B cell (primary cell): ENCODE results near the gene SCYL2. TPM values are rescaled to one million over a fixed set of nuclear protein-coding genes. Genes with fewer than 3 reads are reported as not detected.

ENCODE experiments used
- ATAC-seq: fragments of 200-7000 bp; cut with Tn5 transposase; one replicate; pipeline ENCODE4 v1.10.0; 2021; ENCODE audit warnings: low read depth, mild to moderate bottlenecking, moderate number of reproducible peaks, moderate library complexity
- CTCF ChIA-PET: fragments of 350-600 bp; sonication (Branson Sonifier 250); formaldehyde crosslinking; loops from one replicate; lab custom pipeline; 2021; ENCODE audit warnings: antibody characterized with exemption, inconsistent platforms; lab: Charles Lee
- POLR2A ChIA-PET: fragments of 350-600 bp; sonication (Branson Sonifier 250); formaldehyde crosslinking; loops from one replicate; lab custom pipeline; 2021; ENCODE audit warnings: antibody characterized with exemption; lab: Charles Lee
- DNase-seq: peaks from one replicate; pipeline ENCODE4 v3.0.0; 2013
- H2AFZ ChIP-seq: 2 replicates; pipeline ENCODE4 v1.6.1; 2012; ENCODE audit warnings: mild to moderate bottlenecking, low read depth, low read length; ENCODE audit not compliant: insufficient read depth, poor library complexity, severe bottlenecking
- H3K27ac ChIP-seq, 2 donors: 1 replicate in 1 of 2; 2 replicates in 1 of 2; pipeline ENCODE4 v1.5.1; 2012 to 2013; ENCODE audit warnings: low read length in 2 of 2, mild to moderate bottlenecking in 2 of 2, moderate library complexity in 1 of 2
- H3K27me3 ChIP-seq, 4 experiments: fragments of 200-600 bp in 1 of 4; sonication (generic) in 1 of 4; replicated peaks in 1 of 4; 1 replicate in 2 of 4; 2 replicates in 2 of 4; pipeline versions ENCODE4 v1.6.1 to v1.7.0; 2013 to 2016; ENCODE audit warnings: low read length in 3 of 4, mild to moderate bottlenecking in 2 of 4, mixed read lengths in 1 of 4, moderate library complexity in 1 of 4; ENCODE audit not compliant: insufficient read depth in 4 of 4, control insufficient read depth in 3 of 4; ENCODE audit errors: control extremely low read depth in 1 of 4
- H3K36me3 ChIP-seq, 2 experiments: replicated peaks in 1 of 2; 1 replicate in 1 of 2; 2 replicates in 1 of 2; pipeline versions ENCODE4 v1.6.1 to v1.7.1; 2013; ENCODE audit warnings: low read length in 1 of 2; ENCODE audit not compliant: insufficient read depth in 2 of 2, control insufficient read depth in 1 of 2; ENCODE audit errors: control extremely low read depth in 1 of 2, extremely low read depth in 1 of 2
- H3K4me1 ChIP-seq, 2 donors: fragments of 200-600 bp in 1 of 2; sonication (generic) in 1 of 2; 1 replicate in 1 of 2; 2 replicates in 1 of 2; pipeline versions ENCODE4 v1.5.1 to v1.6.1; 2013 to 2017; ENCODE audit warnings: low read length in 2 of 2; ENCODE audit not compliant: control insufficient read depth in 2 of 2, insufficient read depth in 2 of 2
- H3K4me2 ChIP-seq: replicated peaks from 2 replicates; pipeline ENCODE3; 2012; ENCODE audit warnings: mild to moderate bottlenecking, low read depth, low read length; ENCODE audit not compliant: poor library complexity, severe bottlenecking
- H3K4me3 ChIP-seq, 5 experiments: fragments of 200-600 bp in 1 of 5; sonication (generic) in 1 of 5; 1 replicate in 3 of 5; 2 replicates in 2 of 5; pipeline versions ENCODE4 v1.5.1 to v1.7.0; 2011 to 2016; ENCODE audit warnings: low read length in 4 of 5, mild to moderate bottlenecking in 4 of 5, low read depth in 2 of 5, control low read depth in 1 of 5, moderate library complexity in 1 of 5; ENCODE audit not compliant: insufficient read depth in 1 of 5; ENCODE audit errors: control extremely low read depth in 1 of 5, extremely low read depth in 1 of 5
- H3K79me2 ChIP-seq: fragments of 200-600 bp; sonication (generic); one replicate; pipeline ENCODE4 v1.6.0; 2016; ENCODE audit warnings: low read length; ENCODE audit not compliant: control insufficient read depth, insufficient read depth
- H3K9ac ChIP-seq: fragments of 200-600 bp; sonication (generic); 2 replicates; pipeline ENCODE4 v1.6.1; 2017; ENCODE audit warnings: mild to moderate bottlenecking, low read length, moderate library complexity
- H3K9me3 ChIP-seq, 3 donors: one replicate each; pipeline versions ENCODE4 v1.6.1 to v1.7.1; 2013; ENCODE audit warnings: low read length in 2 of 3; ENCODE audit not compliant: control insufficient read depth in 2 of 3, insufficient read depth in 1 of 3; ENCODE audit errors: control extremely low read depth in 1 of 3
- H4K20me1 ChIP-seq: 2 replicates; pipeline ENCODE4 v1.6.0; 2012; ENCODE audit warnings: mild to moderate bottlenecking, low read length; ENCODE audit not compliant: insufficient read depth, control insufficient read depth, poor library complexity, severe bottlenecking
- H3K27ac Mint-ChIP-seq: one replicate; pipeline ENCODE4 v1.8.0; 2021; ENCODE audit warnings: mixed read lengths
- H3K27me3 Mint-ChIP-seq: one replicate; pipeline ENCODE4 v1.8.0; 2021; ENCODE audit warnings: mixed read lengths
- H3K4me1 Mint-ChIP-seq: one replicate; pipeline ENCODE4 v1.8.0; 2021; ENCODE audit warnings: mixed read lengths
- H3K4me3 Mint-ChIP-seq: one replicate; pipeline ENCODE4 v1.8.0; 2021; ENCODE audit warnings: mixed read lengths
- H3K9me3 Mint-ChIP-seq: one replicate; pipeline ENCODE4 v1.8.0; 2022; ENCODE audit warnings: mixed read lengths; ENCODE audit not compliant: insufficient read depth
- EZH2 ChIP-seq: IDR thresholded peaks from 2 replicates; pipeline ENCODE4 v1.6.1; 2012; ENCODE audit warnings: borderline replicate concordance, low read depth, mild to moderate bottlenecking, moderate library complexity, low read length; ENCODE audit not compliant: insufficient read depth, poor library complexity, severe bottlenecking
- WGBS: methylation state at CpG from one replicate; pipeline ENCODE4 v1.1.5; 2013; ENCODE audit warnings: missing lambda C conversion rate; ENCODE audit not compliant: insufficient coverage; 5-methylcytosine and 5-hydroxymethylcytosine counted together
- intact Hi-C: fragments of 100-400 bp; cut with micrococcal nuclease; formaldehyde crosslinking; loops from one replicate; pipeline ENCODE4 v1.10.0; 2022
- polyA plus RNA-seq: library from polyadenylated mRNA; depleted of rRNA; stranded (reverse); fragments of >200 nt; gene quantifications from 2 replicates; pipeline ENCODE4 v1.2.3, GENCODE V29; 2012
- total RNA-seq, 2 donors: library from RNA; stranded (reverse); fragments of 120-200 nt in 1 of 2; gene quantifications; 1 replicate in 1 of 2; 2 replicates in 1 of 2; pipeline versions ENCODE4 v1.2.3 to v1.2.4, GENCODE V29; 2013 to 2022
- TF ChIP-seq, protein P1 (sequence below): fragments of 200-600 bp; IDR thresholded peaks from one replicate; pipeline ENCODE4 v1.8.0; 2022; ENCODE audit warnings: antibody characterized with exemption, mild to moderate bottlenecking

Gene SCYL2
- total and polyA plus RNA-seq, 2 donors (not counting 1 experiment from before 2014, with no cell fraction given) = 8.8 to 38.4 TPM

DNA sequence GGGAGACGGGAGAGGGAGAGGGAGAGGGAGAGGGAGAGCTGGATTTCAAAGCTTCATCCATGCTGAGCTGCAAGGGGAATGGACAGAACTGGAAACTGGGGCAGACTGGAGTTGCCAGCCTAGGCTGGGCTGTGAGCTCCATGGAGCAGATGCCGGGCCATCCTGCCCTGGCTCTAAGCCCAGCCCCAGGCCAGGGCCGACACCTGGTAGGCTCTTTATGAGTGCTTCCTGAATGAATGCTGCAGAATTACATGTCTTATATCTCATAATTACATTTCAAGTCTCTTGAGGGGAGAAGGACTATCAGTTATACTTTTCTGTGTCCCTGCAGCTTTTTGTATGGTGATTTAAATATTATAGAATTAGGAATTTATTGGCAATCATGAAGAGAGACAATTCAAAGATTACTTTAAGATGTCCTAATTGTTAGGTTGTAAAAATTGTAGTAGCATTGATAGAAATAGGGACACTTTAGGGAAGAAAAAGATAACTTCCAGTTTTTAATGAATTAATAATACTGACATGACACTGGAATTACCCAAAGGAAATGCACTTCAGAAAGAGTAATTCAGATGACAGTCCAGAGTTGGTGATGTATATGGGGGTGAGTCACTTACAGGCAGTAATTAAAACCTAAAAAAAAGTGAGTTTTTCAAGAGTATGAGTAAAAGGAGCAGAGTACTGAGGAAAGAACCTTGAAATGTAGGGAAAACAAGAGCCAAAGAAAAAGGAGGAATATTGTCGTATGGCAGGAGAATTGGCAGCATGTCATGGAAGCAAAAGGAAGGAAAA lies 29.0 kb downstream of the SCYL2 start:
- Histone ChIP-seq H3K27ac (no peak overlapping the region), H3K4me3 (no peak overlapping the region), H4K20me1 (no peaks in the 10 kb centered on the region), H3K36me3 (peaks cover 5 to 34% of the 10 kb centered on the region in 2 experiments), H3K4me2 (no peak overlapping the region), H3K9me3 (no peaks in the 10 kb centered on the region), H3K4me1 (no peaks in the 10 kb centered on the region), H3K27me3 (no peaks in the 10 kb centered on the region), H2AFZ (no peak overlapping the region), H3K9ac (no peak overlapping the region), H3K79me2 (no peaks in the 10 kb centered on the region)
- Mint-ChIP-seq H3K27ac (no peak overlapping the region), H3K27me3 (no peaks in the 10 kb centered on the region), H3K4me1 (no peaks in the 10 kb centered on the region), H3K9me3 (no peaks in the 10 kb centered on the region), H3K4me3 (no peak overlapping the region)
- intact Hi-C loops = no loop called here
- POLR2A ChIA-PET = no interaction called here
- ATAC-seq (no peak), DNase-seq (no peak)
- WGBS = 100% methylated on average over 1 of the region's 4 CpGs
- TF ChIP-seq, protein P1, sequence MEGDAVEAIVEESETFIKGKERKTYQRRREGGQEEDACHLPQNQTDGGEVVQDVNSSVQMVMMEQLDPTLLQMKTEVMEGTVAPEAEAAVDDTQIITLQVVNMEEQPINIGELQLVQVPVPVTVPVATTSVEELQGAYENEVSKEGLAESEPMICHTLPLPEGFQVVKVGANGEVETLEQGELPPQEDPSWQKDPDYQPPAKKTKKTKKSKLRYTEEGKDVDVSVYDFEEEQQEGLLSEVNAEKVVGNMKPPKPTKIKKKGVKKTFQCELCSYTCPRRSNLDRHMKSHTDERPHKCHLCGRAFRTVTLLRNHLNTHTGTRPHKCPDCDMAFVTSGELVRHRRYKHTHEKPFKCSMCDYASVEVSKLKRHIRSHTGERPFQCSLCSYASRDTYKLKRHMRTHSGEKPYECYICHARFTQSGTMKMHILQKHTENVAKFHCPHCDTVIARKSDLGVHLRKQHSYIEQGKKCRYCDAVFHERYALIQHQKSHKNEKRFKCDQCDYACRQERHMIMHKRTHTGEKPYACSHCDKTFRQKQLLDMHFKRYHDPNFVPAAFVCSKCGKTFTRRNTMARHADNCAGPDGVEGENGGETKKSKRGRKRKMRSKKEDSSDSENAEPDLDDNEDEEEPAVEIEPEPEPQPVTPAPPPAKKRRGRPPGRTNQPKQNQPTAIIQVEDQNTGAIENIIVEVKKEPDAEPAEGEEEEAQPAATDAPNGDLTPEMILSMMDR = no peak
- no peak for TF ChIP-seq EZH2
- CTCF ChIA-PET = no interaction called here

DNA sequence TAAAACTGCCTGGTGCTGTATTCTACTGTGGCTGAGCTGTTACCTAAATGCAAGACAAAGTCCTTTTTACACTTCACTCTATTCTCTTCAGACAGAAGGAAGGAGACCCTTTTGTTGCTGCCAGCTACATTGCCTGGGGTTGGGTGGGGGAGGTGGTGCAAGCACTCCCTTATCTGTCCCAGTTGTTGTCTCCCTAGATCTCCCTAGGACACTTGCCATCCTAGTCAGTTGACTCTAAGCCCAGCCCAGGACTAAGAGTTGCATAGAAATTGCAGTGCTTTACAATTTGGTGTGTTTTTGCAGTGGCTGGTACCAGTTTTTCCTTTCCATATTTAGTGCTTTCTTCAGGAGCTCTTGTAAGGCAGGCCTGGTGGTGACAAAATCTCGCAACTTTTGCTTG lies 35.1 kb downstream of the SCYL2 start:
- H3K9me3 ChIP-seq = peaks cover 0 to 10% (median 0%) of the 10 kb centered on the region in 3 donors

More for the DNA sequence above, 35.1 kb downstream of the SCYL2 start:
- Mint-ChIP-seq H3K27me3 (no peaks in the 10 kb centered on the region), H3K27ac (no peak overlapping the region), H3K4me3 (no peak overlapping the region), H3K4me1 (no peaks in the 10 kb centered on the region), H3K9me3 (no peaks in the 10 kb centered on the region)
- ATAC-seq (no peak), DNase-seq (no peak)
- H4K20me1 ChIP-seq = no peaks in the 10 kb centered on the region
- no peak for TF ChIP-seq EZH2
- TF ChIP-seq, protein P1 = no peak
- no peaks in the 10 kb centered on the region for H3K79me2 ChIP-seq
- H3K27ac ChIP-seq = no peak overlapping the region
- H2AFZ ChIP-seq = no peak overlapping the region
- CTCF ChIA-PET = no interaction called here
- intact Hi-C loops = no loop called here
- POLR2A ChIA-PET = no interaction called here
- H3K4me2 ChIP-seq = no peak overlapping the region
- H3K27me3 ChIP-seq = no peaks in the 10 kb centered on the region
- H3K4me3 ChIP-seq = no peak overlapping the region
- no peak overlapping the region for H3K9ac ChIP-seq
- H3K4me1 ChIP-seq = no peaks in the 10 kb centered on the region
- no CpG with 5 or more reads among the region's 1 CpG for WGBS
- H3K36me3 ChIP-seq = peaks cover 5 to 41% of the 10 kb centered on the region in 2 experiments
